ENCODE results near the gene TENT5A. TPM values are rescaled to one million over a fixed set of nuclear protein-coding genes. Genes with fewer than 3 reads are reported as not detected.
A peak's percentile ranks its signal among the peaks of the same experiment; 100 is the strongest.
"Not testable (repeated sequence)": the region's sequence is repeated elsewhere in the genome, so short reads cannot be mapped to it uniquely, and the experiment has no call there.

The TENT5A gene
- polyA plus RNA-seq (ENCODE audit: insufficient read depth in 1 of 5, insufficient read length in 5 of 5, low replicate concordance in 1 of 5): 10 to 100 TPM in 2 of 5 donors, 1 to 10 TPM in 3; 6.6 to 13.6 (median 8.0) TPM
- long read RNA-seq, donor 1, full-length matches to known transcripts: 3 of 3 reads
- long read RNA-seq, donor 1, partial matches to known transcripts: 0 of 3 reads
- long read RNA-seq, donor 1, other reads (novel, unspliced or antisense): 0 of 3 reads
- long read RNA-seq, donor 2, full-length matches to known transcripts: 1 of 1 reads
- long read RNA-seq, donor 2, partial matches to known transcripts: 0 of 1 reads
- long read RNA-seq, donor 2, other reads (novel, unspliced or antisense): 0 of 1 reads
- long read RNA-seq, donor 3, full-length matches to known transcripts: 2 of 2 reads
- long read RNA-seq, donor 3, partial matches to known transcripts: 0 of 2 reads
- long read RNA-seq, donor 3, other reads (novel, unspliced or antisense): 0 of 2 reads
- long read RNA-seq, donor 4, full-length matches to known transcripts: 1 of 1 reads
- long read RNA-seq, donor 4, partial matches to known transcripts: 0 of 1 reads
- long read RNA-seq, donor 4, other reads (novel, unspliced or antisense): 0 of 1 reads
- long read RNA-seq, donor 5, full-length matches to known transcripts: 5 of 5 reads
- long read RNA-seq, donor 5, partial matches to known transcripts: 0 of 5 reads
- long read RNA-seq, donor 5, other reads (novel, unspliced or antisense): 0 of 5 reads
- long read RNA-seq, donor 6, full-length matches to known transcripts: 10 of 10 reads
- long read RNA-seq, donor 6, partial matches to known transcripts: 0 of 10 reads
- long read RNA-seq, donor 6, other reads (novel, unspliced or antisense): 0 of 10 reads
- long read RNA-seq, donor 7, full-length matches to known transcripts: 2 of 2 reads
- long read RNA-seq, donor 7, partial matches to known transcripts: 0 of 2 reads
- long read RNA-seq, donor 7, other reads (novel, unspliced or antisense): 0 of 2 reads
- long read RNA-seq, donor 8: 0 reads

DNA sequence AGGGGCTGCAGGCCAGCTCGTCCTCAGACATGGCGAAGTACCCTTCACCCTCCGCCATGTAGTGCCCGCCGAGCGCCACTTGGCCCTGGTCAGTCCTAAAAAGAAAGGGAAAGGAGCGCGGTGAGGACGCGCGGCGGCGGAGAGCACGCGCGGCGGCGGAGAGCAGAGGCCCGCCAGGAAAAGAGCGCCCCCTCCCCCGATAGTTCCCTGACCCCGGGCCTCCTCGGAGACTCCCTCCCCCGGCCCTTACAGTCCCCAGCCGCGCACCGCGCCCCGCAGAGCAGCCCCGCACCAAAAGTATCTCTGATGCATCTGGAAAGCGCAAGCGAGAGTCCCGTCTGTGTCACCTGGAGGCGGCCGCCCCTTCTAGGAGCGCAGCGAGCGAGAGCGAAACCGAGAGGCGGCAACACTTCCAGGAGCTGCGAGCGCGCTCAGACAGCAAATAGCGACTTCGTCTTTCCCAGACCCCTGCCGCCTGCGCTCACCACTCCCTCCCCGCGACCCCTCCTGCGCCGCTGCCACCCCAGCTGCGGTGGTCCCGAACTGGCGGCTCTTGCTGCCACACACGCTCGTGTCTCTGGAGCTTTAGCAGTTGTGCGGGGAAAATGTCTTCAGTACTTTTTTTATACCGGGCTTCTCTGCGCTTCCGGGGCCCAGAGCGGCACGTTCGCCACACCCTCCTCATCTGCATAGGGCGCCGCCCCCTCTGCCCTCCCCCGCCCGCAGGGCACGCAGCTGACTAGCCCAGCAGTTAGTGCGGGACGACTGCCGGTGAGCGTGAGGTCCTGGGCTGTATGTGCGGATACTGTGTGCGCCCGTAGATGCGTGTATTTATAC is at the start of gene TENT5A:
TENT5A (minus strand) TSS at position 598 of the 837 bp plus-strand sequence; CDS start at position 58, 540 bp downstream.
- DNase-seq: peak; percentile 89 to 90

DNA sequence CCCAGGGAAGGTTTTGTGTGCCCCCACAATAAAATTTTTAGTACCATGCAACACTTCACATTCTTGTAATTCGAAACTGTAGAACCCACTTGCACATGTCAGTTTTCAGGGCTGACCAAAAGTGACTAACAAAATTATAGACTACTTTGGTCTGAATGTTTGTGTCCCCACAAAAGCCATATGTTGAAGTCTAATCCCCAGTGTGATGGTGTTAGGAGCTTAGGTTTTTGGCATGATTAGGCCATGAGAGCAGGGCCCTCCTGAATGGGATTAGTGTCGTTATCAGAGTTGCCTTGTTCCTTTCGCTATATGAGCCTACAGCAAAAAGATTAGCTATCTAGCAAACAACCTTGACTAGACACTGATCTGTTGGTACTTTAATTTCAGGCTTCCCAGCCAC is 49.0 kb upstream of the TENT5A start:
- no peak for DNase-seq

DNA sequence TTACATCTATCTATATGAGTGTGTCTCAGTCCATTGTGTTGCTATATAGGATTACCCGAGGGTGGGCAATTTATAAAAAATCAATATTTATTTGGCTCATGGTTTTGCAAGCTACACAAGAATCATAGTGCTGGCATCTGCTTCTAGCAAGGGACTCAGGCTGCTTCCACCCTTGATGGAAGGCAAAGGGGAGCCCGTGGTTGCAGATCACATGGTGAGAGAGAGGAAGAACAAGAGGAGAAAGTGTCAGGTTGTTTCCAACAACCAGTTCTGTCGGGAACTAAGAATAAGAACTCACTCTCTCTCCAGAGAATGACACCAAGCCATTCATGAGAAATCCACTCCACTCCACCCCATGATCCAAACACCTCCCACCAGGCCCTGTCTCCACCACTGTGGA is 48.2 kb upstream of the TENT5A start:
- DNase-seq: no peak

DNA sequence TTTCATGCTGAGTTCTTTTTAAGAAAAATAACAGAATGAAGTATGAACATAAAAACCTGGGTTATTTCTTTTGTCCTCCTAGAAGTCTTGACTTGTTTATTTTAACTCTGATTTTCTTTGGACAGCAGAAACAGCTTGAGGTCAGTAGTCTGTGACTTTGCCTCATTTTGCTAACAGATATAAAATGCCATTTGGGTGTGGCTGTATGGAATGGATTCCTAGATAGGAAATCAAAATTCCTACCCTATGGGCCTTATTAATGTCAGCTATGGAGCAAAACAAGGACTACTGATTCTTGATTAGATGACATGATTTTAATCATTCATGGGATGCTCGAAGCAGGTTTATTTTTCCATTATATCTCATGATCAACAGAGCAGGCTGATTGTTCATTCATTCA is 46.8 kb upstream of the TENT5A start:
- DNase-seq: no peak

DNA sequence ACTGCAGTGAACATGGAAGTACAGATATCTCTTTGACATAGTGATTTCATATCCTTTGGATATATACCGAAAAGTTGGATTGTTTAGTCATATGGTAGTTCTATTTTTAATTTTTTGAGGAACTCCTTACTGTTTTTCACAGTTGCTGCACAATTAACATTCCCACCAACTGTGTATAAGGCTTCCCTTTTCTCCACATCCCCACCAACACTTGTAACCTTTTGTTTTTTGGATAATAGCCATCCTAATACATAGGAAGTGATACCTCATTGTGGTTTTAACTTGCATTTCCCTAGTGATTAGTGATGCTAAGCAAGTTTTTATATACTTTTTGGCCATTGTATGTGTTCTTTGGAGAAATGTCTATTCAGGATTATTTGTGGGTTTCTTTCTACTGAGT is 45.1 kb upstream of the TENT5A start:
- no peak for DNase-seq

DNA sequence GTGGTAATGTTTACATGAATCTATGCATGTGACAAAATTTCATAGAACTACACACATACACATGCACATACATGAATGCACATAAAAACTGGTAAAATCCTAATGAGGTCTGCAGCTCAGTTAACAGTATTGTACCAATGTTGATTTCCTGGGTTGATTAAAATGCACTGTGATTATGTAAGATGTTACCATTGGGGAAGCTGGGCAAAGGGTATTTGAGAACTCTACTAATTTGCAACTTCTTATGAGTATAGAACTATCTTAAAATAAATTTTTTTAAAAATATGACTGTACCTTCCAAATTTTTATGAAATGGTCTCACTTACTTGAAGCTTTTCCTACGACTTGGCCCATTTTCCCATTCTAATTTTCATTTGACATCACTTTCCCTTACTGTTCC is 43.4 kb upstream of the TENT5A start:
- no peak for DNase-seq

DNA sequence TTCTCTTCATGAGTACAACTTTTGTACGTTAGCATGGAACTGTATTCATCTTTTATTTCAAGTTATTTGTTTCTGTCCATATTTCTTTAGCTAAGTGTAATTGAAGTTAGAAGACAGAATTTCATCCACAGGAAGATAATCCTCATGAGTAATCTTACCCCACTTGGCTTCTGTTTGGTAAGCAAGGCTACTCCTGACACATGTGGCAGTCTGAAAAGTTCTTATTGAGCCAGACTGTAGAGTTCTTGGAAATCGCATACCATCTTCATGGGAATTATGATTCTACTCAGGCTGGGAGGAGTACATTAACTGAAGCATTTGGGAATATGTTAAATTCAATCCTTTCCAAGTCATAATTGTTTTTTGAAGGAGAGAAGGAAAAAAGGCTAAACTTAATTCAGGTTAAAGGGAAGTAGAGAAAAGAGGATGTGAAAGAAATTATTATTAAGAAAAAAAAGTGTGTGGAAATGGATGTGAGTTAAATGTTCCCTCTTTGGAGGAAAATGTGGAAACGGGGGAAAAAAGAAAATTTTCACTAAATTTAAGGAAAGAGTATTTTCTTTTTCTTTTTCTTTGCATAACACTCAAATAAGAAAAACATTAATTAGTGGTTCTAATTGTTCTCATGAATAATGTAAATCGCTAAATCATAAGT is 41.5 kb upstream of the TENT5A start:
- DNase-seq: no peak

DNA sequence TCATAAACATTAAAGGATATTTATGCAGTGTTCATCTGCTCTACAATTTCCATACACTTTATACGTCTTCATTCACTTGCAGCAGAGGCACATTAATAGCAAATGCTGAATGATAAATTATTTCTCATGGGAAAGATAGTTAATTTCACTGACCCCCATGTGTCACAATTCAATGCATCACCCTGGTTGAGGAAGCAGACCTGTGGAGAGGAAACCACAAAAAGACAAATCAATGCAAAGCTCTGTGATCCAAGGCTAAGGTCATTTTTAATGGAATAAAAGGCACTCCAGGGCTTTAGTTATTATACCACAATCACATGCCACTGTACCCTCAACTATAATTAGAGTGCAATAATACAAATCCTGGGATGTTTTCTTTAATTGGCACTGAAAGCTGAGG is 40.3 kb upstream of the TENT5A start:
- DNase-seq: no peak

DNA sequence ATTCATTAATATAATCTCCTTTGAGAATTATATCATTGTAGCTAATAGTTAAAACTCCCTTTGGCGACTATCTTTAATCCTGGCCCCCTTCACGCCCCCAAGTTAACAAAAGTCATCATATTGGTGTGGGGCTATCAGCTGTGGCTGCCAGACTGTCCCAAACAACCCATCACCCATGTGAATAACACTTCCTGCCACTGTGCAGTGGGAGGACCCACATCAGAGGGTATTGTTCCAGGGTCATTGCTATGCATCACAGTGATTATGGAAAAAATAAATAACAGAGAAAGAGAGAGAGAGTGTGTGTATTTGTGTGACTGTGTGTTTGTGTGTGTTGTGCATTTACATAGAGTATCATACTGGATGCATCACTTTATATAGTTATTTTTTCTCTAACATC is 39.3 kb upstream of the TENT5A start:
- no peak for DNase-seq

DNA sequence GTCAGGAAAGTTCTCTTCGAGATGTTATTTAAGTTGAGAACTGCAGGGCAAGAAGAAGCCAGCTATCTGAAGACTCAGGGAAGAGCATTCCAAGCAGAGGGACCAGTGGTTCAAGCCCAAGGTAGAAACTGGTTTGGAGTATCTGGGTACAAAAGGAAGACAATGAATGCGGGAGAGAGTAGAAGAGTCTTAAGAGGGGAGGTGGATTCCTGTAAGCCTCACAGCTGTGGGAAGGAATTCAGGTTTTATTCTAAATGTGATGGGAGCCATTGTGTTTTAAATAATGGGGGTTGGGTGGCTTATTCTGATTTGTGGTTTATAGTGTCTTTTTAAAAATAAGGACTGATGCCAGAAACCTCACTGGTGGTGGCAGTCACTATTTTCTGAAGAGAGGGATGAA is 37.6 kb upstream of the TENT5A start:
- no peak for DNase-seq

DNA sequence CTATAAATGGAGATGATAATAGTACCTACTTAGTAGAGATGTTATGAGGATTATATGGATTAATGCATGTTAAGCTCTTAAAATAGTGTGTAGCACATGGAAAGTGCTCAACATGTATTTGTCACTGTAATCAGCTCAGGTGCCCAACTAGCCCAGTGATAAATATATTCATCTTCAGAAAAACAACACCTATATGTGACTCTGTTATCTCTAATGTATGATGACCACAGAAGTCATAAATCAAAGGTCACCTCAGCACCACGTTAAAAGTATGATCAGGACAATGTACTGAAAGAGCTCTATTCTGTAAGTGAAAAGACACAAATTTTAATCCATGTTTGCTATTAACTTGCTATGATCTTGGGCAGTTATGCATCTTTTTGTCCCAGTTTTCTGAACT is 36.8 kb upstream of the TENT5A start:
- no peak for DNase-seq

DNA sequence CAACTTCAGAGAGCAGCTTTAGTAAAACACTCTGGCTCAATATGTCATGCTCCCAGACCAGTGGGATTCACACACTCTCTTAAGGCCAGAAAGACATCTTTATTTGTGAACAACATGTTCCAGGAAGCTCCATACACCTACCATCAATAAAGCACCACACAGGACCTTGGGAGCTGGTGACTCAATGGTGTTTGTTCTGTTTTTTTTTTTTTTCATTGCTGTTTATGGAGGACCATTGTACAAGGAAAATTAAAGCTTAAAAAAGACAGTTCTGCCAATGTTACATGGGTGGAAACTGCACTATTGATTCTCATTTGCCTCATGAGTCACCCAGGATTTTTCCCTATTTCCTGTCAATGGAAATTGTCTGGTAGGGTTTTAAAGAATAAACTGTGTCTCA is 36.3 kb upstream of the TENT5A start:
- DNase-seq: no peak

DNA sequence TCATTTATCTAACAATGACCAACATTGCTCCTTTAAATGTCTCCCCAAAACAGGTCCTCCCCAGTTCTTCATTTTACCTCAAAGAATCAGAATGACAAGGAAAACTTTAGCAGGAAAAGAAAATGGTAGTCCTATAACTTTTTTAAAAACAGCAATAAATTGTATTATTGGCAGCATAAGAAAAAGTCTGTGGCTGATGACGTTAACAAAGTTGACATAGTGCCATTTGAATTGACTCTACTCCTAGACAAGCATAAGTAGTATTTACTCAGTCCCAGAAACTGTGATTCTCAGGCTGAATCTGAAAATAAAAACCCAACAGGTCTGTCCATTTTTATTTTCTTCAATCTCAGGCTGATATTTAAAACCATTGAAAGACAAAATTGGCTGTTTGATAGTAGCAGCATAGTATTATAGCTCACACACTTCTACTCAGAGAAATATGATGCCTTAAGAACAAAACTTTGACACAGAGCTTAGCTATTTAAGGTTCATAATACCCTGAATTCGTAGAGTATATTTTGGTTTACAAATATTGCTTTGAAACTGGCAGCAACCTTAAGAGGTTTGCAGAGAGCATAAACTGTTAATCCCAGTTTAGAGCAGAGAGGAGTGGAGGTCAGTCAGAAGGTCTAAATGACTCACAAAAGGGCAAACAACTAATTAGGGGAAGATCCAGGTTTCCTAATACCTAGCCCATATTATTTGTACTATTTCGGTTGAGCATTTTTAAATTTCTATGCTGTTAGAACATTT is 35.0 kb upstream of the TENT5A start:
- no peak for DNase-seq

DNA sequence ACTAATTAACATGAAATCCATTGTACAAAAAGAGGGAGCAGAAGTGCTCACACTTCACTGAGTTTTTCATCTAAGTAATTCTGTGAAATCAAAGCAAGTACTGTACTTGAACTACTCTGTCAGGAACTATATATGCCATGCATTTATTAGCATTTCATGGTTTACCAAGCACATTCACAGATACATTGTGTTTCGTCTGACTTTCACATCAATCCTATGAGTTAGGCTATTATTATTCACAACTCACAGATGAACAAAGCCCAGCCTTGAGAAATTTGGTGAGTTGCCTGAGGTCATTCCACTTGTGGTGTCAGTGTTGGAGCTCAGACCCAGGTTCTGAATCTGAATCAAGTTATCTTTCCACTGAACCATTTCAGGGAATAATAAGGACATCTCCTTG is 33.7 kb upstream of the TENT5A start:
- no peak for DNase-seq

DNA sequence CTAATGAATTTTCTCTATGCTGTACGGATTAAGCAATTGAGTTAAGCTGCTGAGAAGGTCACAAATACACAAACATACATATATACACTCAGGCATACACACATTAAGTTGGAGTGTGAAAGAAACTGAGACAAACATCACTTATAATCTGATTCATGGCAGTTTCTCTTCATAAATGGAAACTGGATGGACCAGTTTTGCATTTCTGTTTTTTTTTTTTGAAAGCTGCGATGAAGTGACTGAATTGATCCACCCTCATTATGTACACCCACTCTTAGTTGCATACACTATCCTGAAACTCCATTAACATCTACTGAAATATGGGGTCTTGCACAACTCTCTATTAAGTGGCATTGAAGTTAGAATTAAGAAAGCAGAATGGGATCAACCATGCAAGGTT is 32.9 kb upstream of the TENT5A start:
- no peak for DNase-seq

DNA sequence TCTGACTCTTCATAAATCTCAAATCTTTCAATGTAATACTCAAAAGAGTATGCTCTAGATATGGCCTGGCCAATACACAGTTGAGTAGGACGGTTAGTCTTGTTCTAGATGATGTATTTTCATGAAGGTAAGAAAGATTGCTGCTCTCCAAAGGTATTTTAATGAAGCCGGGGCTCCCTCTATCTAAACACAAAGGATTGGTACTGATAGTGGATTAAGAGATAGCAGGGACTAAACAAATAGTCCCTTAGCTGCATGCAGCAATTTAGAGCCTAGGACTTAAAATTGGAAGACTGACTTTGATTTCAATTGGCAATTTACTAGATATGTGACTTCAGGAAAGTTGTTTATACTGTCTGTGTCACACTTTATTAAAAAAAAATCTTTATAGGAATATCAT is 31.4 kb upstream of the TENT5A start:
- DNase-seq: no peak

DNA sequence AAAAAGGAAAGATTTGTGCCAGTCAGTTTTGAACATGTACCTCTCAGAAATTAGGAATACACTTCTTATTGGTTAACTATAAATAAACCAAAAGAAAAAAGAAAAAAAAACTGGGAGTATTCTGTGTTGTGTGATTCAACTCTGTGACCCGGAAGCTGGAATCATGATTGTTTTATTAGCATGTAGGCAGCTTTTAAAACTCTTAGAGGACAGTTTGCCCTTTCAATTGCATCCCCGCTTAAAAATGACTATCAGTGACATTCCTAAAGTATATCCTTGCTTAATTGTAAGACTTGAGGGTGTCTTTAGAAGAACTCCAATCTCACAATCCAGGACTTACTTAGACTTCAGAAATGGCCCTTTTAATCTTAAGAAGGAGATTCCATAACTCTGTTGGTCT is 29.1 kb upstream of the TENT5A start:
- DNase-seq: no peak

DNA sequence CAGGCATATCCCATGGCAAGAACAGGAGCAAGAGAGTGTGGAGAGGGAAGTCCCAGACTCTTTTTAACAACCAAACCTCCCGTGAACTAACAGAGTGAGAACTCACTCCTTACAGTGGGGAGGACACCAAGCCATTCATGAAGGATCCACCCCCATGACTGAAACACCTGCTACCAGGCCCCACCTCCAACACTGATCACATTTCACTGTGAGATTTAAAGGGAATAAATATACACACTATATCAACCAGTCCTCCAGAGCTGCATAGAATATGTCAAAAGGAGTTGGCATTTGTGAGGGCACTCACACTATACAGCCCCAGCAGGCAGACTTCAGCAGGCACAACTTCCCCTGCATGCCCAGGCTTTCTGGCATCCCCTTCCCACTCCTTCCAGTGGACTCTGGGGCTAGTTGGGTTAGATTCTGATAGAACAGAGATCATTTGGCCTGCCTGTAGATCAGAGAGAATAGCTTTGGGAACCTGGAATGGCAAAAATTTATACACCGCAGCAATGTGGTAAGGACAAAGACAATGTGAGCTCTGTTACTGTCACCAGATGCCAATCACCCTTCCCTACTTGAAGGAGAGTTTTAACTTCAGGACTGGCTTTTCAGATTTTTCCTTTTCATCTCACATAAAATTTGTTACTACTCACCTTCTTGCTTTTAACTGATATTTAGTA is 25.2 kb upstream of the TENT5A start:
- no peak for DNase-seq

DNA sequence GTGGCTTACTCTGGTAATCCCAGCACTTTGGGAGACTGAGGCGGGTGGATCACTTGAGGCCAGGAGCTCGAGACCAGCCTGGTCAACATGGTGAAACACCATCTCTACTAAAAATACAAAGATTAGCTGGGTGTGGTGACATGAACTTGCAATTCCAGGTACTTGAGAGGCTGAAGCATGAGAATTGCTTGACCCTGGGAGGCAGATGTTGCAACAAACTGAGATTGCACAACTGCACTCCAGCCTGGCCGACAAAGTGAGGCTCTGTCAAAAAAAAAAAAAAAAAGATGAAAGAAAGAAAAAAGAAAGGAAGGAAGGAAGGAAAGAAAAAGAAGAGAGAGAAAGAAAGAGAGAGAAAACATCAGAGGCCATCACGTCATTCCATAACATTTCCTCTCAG is 23.7 kb upstream of the TENT5A start:
- not testable (repeated sequence) for DNase-seq

DNA sequence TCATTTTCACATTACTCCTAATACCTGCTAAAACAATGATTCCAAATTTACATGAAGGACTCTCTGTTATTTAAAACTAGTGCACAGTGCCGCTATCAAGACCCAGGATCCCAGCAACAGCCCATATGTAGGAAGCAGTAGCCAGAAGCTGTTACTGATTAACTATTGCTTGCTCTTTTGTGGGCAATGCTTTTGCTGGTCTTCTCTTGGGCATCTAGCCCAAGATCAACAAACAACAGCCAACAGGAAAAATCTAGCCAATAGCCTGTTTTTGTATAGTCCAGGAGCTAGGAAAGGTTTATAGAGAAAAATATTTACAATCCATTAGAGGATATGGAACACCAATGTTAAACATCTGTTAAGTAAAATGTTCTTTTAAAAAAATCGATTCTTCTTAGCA is 22.1 kb upstream of the TENT5A start:
- no peak for DNase-seq

Data from right lung (tissue), 10 donors.